ENCODE data around the gene OPN1MW3.
"Not testable (repeated sequence)": the region's sequence is repeated elsewhere in the genome, so short reads cannot be mapped to it uniquely, and the experiment has no call there.

The OPN1MW3 gene

DNA sequence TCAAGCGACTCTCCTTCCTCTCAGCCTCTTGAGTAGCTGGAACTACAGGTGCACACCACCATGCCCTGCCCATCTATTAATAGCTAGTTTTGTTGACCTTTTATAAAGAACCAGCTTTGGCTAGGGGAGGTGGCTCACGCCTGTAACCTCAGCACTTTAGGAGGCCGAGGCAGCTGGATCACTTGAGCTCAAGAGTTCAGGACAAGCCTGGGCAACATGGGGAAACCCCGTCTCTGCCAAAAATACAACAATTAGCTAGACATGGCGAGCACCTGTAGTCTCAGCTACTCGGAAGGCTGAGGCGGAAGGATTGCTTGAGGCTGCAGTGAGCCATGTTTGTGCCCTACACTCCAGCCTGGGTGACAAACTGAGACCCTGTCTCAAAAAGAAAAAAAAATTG lies 40.9 kb downstream of the OPN1MW3 start:
- DNase-seq, result no peak

DNA sequence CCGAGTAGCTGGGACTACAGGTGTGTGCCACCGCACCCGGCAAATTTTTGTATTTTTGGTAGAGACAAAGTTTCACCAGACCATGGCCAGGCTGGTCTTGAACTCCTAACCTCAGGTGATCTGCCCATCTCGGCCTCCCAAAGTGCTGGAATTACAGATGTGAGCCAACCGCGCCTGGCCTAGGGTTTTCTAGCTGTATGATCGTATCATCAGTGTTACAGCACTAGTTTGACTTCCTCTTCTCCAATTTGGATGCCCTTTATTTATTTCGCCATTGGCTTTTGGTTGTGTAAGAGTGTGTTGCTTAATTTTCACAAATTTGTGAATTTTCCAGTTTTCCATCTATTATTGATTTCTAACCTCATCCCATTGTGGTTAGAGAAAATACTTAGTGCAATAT lies 43.4 kb downstream of the OPN1MW3 start:
- DNase-seq, result no peak

DNA sequence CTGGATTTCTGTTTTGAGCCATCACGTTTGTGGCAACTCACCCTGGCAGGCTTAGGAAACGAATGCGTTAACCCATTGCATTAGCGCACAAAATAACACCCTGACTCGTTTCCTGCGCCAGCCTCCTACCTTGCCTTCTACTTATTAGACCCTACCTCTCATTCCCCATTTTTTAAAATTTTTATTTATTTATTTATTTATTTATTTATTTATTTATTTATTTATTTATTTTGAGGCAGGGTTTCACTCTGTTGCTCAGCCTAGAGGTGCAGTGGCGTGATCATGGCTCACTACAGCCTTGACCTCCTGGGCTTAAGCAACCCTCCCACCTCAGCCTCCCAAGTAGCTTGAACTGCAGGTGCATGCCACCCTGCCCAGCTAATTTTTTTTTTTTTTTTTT lies 45.6 kb downstream of the OPN1MW3 start:
- not testable (repeated sequence) for DNase-seq

DNA sequence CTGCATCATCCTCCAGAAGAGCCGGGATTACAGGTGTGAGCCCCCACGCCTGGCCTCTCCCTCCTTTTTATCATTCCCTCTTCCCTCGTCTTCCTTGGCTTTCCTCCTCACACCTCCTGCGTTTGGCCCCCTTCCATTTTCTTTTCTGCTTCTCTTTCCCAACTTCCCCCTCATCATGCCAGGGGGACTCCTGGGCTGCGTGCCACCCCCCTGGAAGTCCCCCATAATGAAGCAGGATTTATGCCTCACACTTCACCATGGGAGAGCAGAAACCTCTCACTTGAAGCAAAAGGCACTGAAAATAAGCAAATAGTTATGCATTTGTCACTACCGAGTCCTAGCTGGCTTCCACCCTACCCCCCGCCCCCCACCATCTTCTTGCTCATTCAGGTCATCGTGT lies 46.1 kb downstream of the OPN1MW3 start:
- no peak for DNase-seq

DNA sequence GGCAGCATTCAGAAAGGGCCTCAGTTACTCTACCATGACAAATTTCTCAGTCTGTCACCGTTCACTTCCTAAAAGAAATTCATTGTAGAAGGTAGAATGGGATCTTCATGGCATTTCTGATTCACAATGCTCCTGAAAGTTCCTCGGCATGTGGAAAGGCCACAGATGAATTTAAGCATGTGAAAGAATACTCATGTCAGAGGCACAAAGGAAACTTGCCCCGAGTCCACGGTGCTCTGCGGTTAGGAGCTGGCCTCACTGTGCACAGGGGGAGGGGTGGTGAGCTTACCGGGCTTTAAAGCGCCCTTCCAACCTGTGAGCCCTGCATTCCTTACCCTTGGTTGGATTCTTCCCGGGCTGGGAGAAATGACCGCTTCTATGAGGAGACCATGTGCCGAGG lies 47.5 kb downstream of the OPN1MW3 start:
- DNase-seq, result no peak

DNA sequence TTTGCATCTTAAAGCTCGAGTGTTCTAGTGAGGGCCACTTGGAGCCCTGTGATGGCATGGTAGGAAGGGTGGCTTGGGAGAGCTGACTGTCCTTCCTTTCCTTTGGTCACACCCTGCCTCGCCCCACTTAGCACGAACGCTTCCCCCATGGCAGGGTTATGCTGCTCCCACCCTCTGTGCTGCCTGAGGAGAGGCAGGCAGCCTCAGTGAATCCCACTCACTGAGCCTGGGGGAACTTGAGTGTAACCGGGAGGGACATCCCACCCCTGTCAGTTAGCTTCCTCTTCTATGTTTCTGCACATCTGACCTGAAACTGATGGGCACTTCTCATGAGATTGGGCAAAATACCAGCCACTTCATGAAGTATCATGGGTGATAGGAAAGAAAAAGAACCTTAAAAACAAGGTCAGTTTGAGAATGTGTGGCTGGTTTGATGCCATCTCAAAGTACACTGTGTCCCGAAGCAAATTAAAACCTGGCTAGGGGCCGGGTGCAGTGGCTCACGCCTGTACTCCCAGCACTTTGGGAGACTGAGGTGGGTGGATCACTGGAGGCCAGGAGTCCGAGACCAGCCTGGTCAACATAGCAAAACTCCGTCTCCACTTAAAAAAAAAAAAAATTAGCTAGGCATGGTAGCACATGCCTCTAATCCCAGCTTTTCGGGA lies 48.3 kb downstream of the OPN1MW3 start:
- DNase-seq, result no peak

DNA sequence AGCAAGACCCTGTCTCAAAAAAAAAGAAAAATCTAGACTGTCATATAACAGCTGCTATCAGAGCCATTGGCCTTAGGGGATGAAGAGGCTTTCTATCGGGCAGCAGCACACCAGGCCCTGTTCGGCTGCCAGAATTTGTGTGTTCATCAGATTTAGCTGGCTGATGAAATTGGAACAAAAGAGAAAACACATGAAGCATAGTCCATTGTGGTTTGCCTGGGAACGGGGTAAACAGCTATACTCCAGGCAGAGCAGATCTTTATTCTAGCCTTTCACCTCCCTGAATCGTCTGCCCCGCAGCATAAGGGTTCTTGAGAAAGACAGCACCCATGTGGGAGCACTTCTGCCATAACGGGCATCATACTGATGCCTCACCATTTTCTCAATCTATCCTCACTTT lies 49.8 kb downstream of the OPN1MW3 start:
- no peak for DNase-seq

DNA sequence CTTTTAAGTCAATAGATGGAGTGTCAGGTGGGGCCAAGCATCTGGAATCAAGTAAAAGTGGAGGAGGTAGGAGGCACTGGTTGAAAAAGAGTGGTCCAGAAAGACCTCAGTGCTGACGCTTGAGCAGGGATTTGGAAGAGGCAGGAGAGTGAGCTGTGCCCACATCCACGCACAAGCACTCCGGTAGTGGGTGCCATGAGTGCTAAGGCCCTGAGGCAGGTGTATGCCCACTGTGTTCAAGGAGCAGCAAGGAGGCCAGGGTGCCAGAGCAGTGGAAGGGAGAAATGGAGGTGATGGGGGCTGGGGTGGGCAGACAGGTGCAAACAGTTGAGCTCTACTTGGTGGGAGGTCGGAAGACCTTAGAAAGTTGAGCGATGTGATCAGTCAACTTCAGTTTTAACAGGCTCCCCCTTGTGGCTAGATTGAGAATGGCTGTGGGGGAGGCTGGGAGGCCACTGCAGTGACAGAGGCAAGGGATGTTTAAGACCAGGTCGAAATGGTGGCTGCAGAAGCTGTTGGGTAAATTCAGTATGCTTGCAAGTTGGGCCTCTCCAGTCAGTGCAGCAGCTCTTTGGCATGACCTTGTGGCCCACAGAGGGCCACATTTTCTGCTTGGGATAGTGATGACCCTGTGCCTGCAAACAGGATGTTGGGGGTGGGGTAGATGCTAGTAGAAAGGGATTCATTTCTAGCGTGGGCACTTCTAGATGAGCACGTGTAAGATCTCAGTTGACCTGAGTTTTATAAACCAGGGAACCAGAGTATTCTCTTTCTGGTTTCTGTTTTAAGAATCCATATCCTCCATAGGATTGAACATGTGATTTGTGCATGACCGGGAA lies 50.9 kb downstream of the OPN1MW3 start:
- peak; percentile 37 for DNase-seq

DNA sequence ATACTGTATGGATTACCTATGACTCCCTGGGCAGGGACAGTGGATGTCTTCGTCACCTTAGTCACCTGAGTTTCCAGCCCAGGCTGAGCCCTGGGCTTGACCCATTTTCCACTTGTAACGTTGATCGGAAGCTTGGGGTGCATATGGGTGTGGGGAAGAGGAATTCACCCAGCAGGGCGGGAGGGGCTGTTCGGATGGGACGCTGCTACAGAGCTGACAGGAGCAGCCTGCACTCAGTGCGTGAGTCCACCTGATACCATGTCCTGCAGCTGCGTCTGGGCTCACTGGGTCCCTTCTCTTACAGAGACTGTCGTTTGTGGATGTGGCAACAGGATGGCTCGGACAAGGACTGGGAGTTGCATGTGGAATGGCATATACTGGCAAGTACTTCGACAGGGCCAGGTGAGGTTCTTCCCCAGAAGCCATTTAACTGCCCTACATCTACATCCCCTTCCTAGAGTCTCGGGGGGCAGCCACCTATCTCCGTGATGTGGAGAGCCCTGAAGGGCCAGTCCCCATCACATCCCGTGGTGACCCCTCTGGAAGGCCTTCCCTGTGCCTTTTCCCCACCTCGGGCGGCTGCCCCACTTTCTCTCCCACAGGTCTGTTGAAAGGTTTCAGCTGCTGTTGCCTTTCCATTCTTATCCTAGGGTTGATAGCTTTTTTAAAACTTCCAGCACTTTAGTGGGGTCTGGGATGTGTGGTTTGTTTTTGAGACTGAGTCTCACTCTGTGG lies 51.8 kb downstream of the OPN1MW3 start:
- no peak for DNase-seq

DNA sequence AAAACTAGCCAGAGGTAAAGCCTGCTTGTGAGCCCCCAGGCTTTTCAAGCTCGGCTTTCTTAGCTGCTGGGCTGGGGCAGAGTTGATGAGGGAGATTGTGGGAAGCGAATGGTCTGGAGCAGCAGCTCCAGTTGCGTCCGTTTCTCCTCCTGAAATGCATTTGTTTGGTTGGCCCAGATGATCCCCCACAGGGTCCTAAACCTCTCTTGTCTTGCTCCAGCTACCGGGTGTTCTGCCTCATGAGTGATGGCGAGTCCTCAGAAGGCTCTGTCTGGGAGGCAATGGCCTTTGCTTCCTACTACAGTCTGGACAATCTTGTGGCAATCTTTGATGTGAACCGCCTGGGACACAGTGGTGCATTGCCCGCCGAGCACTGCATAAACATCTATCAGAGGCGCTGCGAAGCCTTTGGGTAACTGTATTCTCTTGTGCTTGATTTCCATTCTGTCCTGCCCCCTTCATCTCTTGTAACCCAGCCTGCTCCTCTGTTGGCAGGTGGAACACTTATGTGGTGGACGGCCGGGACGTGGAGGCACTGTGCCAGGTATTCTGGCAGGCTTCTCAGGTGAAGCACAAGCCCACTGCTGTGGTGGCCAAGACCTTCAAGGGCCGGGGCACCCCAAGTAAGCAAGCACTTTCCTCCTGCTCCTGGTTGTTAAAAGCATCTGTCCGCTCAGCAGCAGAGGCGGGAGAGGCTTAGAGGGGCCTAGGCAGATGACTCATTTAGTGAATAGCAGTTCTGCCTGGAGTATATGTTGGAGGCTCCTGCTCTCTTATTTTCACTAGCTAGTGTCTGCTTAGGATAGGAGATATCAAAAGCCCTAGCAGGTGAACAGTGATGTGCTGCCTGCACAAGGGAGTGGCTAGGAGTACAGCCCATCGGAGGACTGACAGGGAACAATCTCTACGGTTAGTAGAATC lies 53.5 kb downstream of the OPN1MW3 start:
- DNase-seq, result no peak

DNA sequence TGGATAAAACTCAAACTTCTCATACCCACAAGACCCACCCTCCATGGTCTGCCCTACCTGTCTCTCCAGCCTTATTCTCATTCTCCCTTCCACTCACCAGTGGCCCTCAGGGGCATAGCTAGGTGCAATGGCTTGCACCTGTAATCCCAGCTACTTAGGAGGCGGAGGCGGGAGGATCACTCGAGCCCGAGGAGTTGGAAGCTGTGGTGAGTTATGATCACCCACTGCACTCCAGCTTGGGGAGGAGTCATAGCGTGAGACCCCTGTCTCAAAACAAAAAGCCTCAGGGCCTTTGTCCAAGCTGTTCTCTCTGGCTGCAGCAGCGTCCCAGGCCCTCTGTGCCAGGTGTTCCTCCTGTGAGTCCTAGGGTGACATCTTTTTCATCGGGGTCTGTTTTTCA lies 54.7 kb downstream of the OPN1MW3 start:
- DNase-seq, result no peak

DNA sequence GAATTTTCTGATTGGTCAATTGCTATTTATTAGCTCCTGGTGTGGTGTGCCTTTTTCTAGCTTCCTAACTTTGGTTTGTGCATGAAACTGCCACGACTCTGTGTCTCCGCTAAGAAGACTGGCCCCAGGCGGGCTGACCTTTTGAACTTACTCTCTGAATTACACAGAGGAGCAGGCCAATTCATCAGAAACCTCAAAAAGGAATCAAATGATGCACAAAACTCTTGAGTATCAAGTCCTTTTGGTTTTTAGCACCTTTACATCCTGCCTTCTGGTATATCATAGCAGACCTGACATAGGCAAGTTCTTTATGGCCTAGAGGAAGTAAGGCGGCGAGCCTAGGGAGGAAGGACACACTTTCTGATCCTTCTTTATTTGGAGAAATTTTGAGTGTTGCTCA lies 55.8 kb downstream of the OPN1MW3 start:
- DNase-seq, result no peak

DNA sequence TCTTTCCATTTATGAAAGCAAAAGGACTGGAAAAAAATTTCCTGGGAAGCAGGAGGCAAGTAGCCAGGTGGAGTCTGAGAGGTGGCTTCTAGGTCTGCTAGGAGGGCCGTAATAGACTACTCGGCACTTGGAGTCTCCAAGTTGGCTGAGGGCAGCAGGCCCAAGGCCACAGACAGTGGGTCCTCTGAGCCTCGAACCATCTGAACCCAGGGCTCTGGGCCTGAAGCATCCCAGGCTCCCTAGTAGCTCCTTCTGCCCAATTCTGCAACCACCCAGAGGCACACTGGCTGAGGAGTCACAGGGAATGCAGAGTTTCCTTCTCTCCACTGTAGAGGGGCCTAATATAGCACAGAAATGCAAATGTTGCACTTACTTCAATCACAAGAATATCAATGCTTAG lies 58.0 kb downstream of the OPN1MW3 start:
- no peak for DNase-seq

DNA sequence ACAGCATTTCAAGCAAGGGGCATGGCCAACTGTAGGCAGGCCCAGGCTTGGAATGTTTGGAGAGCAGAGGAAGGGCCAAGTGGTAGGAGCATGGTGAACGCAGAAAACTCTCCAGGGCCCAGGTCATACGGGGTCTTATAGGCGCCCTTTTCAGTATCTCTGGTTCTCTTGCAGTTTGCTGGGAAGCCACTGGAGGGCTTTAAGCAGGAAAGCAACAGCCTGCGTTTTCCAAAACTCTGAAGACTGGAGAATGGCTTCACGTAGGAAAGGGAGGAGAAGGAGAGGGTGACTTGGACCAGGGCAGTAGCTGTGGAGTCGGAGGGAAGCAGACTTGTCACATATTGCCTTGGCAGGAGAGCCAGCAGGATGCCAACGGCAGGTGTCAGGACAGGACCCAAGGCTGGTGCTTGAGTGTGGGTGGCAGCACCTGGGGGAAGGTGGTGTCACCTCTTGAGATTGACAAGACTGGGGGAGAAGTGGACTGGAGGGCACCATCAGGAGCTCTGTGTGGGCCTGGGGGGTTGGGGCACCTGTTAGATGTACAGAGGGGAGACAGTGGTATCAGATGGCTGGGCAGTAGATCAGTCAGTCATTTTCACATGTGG lies 60.1 kb downstream of the OPN1MW3 start:
- peak; percentile 22 for DNase-seq

DNA sequence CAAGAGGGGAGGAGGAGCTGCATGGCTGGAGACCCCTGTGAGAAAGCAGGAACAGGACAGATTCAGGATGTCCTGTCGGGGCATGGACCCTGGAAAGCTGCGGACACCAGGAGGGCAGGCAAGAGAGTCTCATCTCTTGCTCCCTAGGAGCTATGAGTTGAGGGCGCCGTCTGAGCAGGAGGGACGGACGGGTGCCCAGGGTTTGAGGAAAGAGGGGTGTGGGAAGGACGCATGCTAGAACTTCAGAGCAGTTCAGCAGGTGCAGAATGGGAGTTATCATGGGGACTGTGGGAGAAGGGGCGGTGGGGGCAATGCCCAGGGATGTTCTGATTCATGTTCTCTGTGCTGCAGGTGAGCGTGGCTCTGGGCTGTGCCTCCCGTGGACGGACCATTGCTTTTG lies 63.0 kb downstream of the OPN1MW3 start:
- no peak for DNase-seq

All from NCI-H69 (cell line).